OCI-LY7 (cell line): ENCODE results near the gene SCG3. TPM values are rescaled to one million over a fixed set of nuclear protein-coding genes. Genes with fewer than 3 reads are reported as not detected.

ENCODE experiments used
- BruUV-seq: library from RNA; stranded (reverse); fragments of 400-500 nt; replicated peaks from 2 replicates; lab custom pipeline; 2021; lab: Mats Ljungman, UMichigan
- CTCF ChIA-PET: fragments of 300-600 bp; sonication (Branson Sonifier 250); formaldehyde crosslinking; loops from one replicate; lab custom pipeline; 2022; ENCODE audit warnings: antibody characterized with exemption; ENCODE audit not compliant: unreplicated experiment; lab: Charles Lee
- POLR2A ChIA-PET: fragments of 300-600 bp; sonication (Branson Sonifier 250); formaldehyde crosslinking; loops from one replicate; lab custom pipeline; 2022; ENCODE audit warnings: antibody characterized with exemption; lab: Charles Lee
- DNase-seq: peaks from one replicate; pipeline ENCODE4 v3.0.0-alpha.2; 2015; ENCODE audit warnings: low spot score
- H2AFZ ChIP-seq: fragments of 200-600 bp; sonication (generic), shearing (Covaris generic); 2 replicates; pipeline ENCODE4 v1.6.1; 2014; ENCODE audit warnings: mild to moderate bottlenecking, antibody characterized with exemption, low read length, moderate library complexity
- H3K27ac ChIP-seq: fragments of 200-600 bp; sonication (generic); 2 replicates; pipeline ENCODE4 v1.5.1; 2014; ENCODE audit warnings: mixed run types, low read depth, mild to moderate bottlenecking, moderate library complexity, low read length, inconsistent platforms; ENCODE audit not compliant: poor library complexity, severe bottlenecking
- H3K36me3 ChIP-seq: fragments of 200-600 bp; sonication (generic); 2 replicates; pipeline ENCODE4 v1.6.1; 2014; ENCODE audit warnings: mild to moderate bottlenecking, antibody characterized with exemption, low read length, moderate library complexity, mixed read lengths; ENCODE audit not compliant: insufficient read depth
- H3K4me1 ChIP-seq: fragments of 200-600 bp; sonication (generic); 2 replicates; pipeline ENCODE4 v1.5.1; 2014; ENCODE audit warnings: mild to moderate bottlenecking, low read length; ENCODE audit not compliant: insufficient read depth, poor library complexity, severe bottlenecking
- H3K4me2 ChIP-seq: fragments of 200-600 bp; sonication (generic); 2 replicates; pipeline ENCODE4 v1.6.1; 2014; ENCODE audit warnings: mild to moderate bottlenecking, low read length
- H3K4me3 ChIP-seq: fragments of 200-600 bp; sonication (generic); 2 replicates; pipeline ENCODE4 v1.5.1; 2014; ENCODE audit warnings: mild to moderate bottlenecking, low read depth, low read length; ENCODE audit not compliant: poor library complexity, severe bottlenecking
- H3K79me2 ChIP-seq: fragments of 200-600 bp; sonication (generic); 2 replicates; pipeline ENCODE4 v1.6.1; 2016; ENCODE audit warnings: low read depth, mild to moderate bottlenecking, low read length, moderate library complexity, mixed read lengths; ENCODE audit not compliant: insufficient read depth
- H3K9me2 ChIP-seq: fragments of 200-600 bp; sonication (generic); 2 replicates; pipeline ENCODE4 v1.6.1; 2016; ENCODE audit warnings: mild to moderate bottlenecking, low read length, mixed read lengths; ENCODE audit not compliant: insufficient read depth
- H3K9me3 ChIP-seq: fragments of 200-600 bp; sonication (generic); 2 replicates; pipeline ENCODE4 v1.6.1; 2014; ENCODE audit warnings: mild to moderate bottlenecking, mixed run types, low read length, mixed read lengths
- H4K20me1 ChIP-seq: fragments of 200-600 bp; sonication (generic); 2 replicates; pipeline ENCODE4 v1.6.1; 2014; ENCODE audit warnings: mild to moderate bottlenecking, antibody characterized with exemption, low read length, moderate library complexity, mixed read lengths; ENCODE audit not compliant: insufficient read depth
- EZH2phosphoT487 ChIP-seq: fragments of 200-600 bp; sonication (generic); IDR thresholded peaks from 2 replicates; pipeline ENCODE4 v1.6.1; 2018; ENCODE audit warnings: low read depth, borderline replicate concordance, mild to moderate bottlenecking, mixed run types, antibody characterized with exemption, low read length, moderate library complexity, mixed read lengths
- intact Hi-C: fragments of 100-400 bp; cut with micrococcal nuclease; formaldehyde crosslinking; loops from one replicate; pipeline ENCODE4 v1.10.0; 2022; ENCODE audit not compliant: unreplicated experiment
- total RNA-seq, 2 experiments: library from RNA; depleted of rRNA in 1 of 2; stranded (reverse); fragments of >200 nt in 1 of 2; shearing (Covaris generic) in 1 of 2; gene quantifications; 2 replicates each; pipeline ENCODE4 v1.2.3, GENCODE V29; 2014 to 2022
- TF ChIP-seq, protein P1 (sequence below): fragments of 200-600 bp; sonication (generic); conservative IDR thresholded peaks from 2 replicates; pipeline ENCODE4 v1.5.1; 2014; ENCODE audit warnings: mild to moderate bottlenecking, antibody characterized with exemption, low read length, moderate library complexity, mixed read lengths

SCG3 gene
- total RNA-seq, 2 experiments from 2014 or later, result not detected

DNA sequence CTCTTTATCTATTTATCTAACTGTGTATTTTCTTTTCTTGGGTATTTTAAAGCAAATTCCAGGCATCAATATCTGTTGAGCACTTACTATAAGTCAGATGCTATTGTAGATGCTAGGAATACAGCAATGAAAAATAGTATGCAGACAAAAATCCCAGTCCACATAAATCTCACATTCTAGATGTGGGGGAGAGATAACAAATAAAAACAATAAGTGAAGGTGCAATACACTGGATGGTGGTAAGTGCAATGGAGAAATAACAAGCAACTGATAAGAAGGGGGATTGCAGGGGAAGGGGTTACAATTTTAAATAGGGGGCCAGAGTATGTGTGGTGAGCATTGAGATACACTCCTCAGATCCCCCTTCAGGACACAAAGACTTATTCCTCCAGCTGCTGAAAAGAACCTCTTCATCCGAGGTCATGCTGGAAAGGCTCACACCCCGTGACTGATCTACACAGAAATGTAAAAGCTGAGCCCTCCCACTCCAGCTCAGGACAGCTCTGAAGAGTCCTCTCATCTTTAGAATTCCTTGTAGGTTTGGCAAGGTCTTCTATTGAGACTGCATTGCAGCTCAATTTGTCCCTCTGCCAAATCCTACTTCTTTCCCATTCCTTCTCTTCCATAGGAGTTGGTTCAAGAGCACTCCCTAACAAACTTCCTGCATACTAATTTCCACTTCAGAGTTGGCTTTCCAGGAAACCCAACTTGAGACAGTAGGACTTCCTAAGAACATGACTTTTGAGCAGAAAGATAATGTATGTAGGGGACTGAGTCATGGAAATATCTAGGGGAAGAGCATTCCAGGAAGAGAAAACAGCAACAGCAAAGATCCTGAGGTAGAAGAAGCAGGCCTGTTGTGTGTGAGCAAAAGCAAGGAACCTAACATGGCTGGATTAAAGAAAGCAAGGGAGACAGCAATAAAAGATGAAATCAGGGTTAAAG, 8.1 kb upstream of the SCG3 start:
- POLR2A ChIA-PET, result no interaction called here
- H3K4me1 ChIP-seq, result no peaks in the 10 kb centered on the region
- no peaks in the 10 kb centered on the region for H4K20me1 ChIP-seq
- H3K4me3 ChIP-seq, result no peak overlapping the region
- H2AFZ ChIP-seq, result no peak overlapping the region
- H3K4me2 ChIP-seq, result no peak overlapping the region
- H3K9me2 ChIP-seq, result no peaks in the 10 kb centered on the region
- intact Hi-C loops, result no loop called here
- no peak for DNase-seq
- no peaks in the 10 kb centered on the region for H3K9me3 ChIP-seq
- no peak overlapping the region for H3K27ac ChIP-seq
- CTCF ChIA-PET, result no interaction called here
- H3K36me3 ChIP-seq, result no peaks in the 10 kb centered on the region
- TF ChIP-seq EZH2phosphoT487, result no peak
- TF ChIP-seq, protein P1, sequence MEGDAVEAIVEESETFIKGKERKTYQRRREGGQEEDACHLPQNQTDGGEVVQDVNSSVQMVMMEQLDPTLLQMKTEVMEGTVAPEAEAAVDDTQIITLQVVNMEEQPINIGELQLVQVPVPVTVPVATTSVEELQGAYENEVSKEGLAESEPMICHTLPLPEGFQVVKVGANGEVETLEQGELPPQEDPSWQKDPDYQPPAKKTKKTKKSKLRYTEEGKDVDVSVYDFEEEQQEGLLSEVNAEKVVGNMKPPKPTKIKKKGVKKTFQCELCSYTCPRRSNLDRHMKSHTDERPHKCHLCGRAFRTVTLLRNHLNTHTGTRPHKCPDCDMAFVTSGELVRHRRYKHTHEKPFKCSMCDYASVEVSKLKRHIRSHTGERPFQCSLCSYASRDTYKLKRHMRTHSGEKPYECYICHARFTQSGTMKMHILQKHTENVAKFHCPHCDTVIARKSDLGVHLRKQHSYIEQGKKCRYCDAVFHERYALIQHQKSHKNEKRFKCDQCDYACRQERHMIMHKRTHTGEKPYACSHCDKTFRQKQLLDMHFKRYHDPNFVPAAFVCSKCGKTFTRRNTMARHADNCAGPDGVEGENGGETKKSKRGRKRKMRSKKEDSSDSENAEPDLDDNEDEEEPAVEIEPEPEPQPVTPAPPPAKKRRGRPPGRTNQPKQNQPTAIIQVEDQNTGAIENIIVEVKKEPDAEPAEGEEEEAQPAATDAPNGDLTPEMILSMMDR, result no peak
- H3K79me2 ChIP-seq, result no peaks in the 10 kb centered on the region
- no TSS peak for BruUV-seq

DNA sequence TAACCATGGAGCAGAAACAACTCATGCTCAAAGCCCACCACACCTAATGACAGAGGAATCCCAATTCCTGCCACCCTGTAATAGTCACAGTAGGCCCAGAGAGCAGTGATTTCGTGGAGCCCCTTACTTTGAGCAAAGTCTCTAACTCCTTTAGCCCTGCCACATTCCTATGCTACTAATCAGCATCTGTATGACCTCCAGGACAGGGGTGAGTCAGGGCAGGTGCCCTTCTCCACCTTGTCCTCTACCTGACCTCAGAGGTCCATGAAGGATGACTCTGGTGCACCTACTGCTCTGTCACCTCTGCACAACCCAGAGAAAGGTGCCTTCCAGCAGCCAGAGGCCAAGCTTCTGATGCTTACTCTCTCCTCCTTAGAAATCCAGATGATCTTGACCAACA, 6.1 kb upstream of the SCG3 start:
- TF ChIP-seq, protein P1, result no peak
- TF ChIP-seq EZH2phosphoT487, result no peak
- no peak overlapping the region for H3K4me2 ChIP-seq
- H3K36me3 ChIP-seq, result no peaks in the 10 kb centered on the region
- ChIA-PET POLR2A (no interaction called here), CTCF (no interaction called here)
- H2AFZ ChIP-seq, result no peak overlapping the region
- no TSS peak for BruUV-seq
- no peaks in the 10 kb centered on the region for H3K9me2 ChIP-seq
- no peaks in the 10 kb centered on the region for H3K4me1 ChIP-seq
- H3K4me3 ChIP-seq, result no peak overlapping the region
- no peak overlapping the region for H3K27ac ChIP-seq
- no peaks in the 10 kb centered on the region for H3K9me3 ChIP-seq
- intact Hi-C loops, result loop anchor here (2.0 kb wide), 1 partner anchor 20 kb away; no protein-coding TSS in a partner anchor
- H4K20me1 ChIP-seq, result no peaks in the 10 kb centered on the region
- H3K79me2 ChIP-seq, result no peaks in the 10 kb centered on the region
- no peak for DNase-seq

DNA sequence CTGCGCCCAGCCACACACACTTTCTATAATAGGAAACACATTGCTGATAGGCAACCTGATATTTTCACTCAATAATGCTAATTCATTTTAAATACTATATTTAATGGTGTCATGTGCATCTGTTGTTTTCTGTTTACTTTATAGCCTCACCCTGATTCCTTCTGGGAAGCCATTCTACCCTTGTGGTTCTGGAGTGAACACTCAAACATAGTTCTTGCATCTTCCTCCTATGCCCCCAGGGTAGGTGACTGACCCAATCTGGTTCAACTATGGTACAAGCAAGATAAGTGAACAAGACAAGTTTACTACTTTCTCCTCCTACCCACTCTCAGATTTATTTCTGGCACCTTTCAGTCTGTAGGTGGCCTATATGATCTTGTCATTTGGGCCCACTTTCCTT, 4.3 kb upstream of the SCG3 start:
- H3K4me1 ChIP-seq, result no peaks in the 10 kb centered on the region
- H4K20me1 ChIP-seq, result no peaks in the 10 kb centered on the region
- CTCF ChIA-PET, result no interaction called here
- no peaks in the 10 kb centered on the region for H3K9me3 ChIP-seq
- intact Hi-C loops, result no loop called here
- DNase-seq, result no peak
- POLR2A ChIA-PET, result interaction anchor here (0.6 kb wide), 1 partner anchor 1117 kb away, joined by 3 read pairs; no protein-coding TSS in a partner anchor
- TF ChIP-seq EZH2phosphoT487, result no peak
- TF ChIP-seq, protein P1, result no peak
- H3K4me3 ChIP-seq, result no peak overlapping the region
- no peak overlapping the region for H3K27ac ChIP-seq
- H2AFZ ChIP-seq, result no peak overlapping the region
- H3K9me2 ChIP-seq, result no peaks in the 10 kb centered on the region
- H3K36me3 ChIP-seq, result no peaks in the 10 kb centered on the region
- H3K79me2 ChIP-seq, result no peaks in the 10 kb centered on the region
- BruUV-seq, result no TSS peak
- no peak overlapping the region for H3K4me2 ChIP-seq
